Measurements from ENCODE around the gene AFMID. TPM values are rescaled to one million over a fixed set of nuclear protein-coding genes. Genes with fewer than 3 reads are reported as not detected.

AFMID gene
- total RNA-seq, 1 experiment from 2014 or later = 65.8 TPM

DNA sequence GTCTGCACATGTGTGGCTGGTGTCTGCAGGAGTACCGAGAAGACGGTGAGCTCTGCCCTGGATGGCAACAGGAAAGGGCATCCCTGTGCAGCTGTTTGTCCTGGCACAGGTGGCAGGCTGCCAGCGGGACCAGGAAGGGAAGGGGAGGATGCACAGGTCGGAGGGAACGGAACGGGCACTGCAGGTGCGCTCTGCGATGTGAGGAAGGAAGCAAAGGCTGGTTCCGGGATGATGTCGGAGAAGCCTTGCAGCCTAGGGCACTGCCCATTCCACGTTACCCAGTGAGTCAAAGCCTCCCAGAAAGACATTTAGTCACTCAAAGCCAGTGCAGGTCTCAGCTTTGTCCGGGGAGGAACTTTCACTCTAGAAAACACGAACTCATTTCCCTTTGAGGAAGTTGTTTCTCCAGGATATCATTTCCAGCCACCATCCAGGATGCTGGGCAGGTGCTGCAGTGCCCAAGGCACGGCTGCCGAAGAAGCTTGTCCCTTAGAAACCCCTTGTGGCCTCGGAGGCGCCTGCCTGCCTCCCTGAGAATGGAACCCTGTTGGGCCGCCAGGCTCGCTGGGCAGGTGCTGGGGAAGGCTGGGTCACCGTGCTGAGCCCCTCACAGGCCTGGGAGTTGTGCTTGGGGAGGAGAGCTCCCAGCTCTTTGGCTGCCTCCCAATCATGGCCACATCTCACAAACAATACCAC is 39.7 kb downstream of the AFMID start:
- no peak overlapping the region for H3K4me2 ChIP-seq (ENCODE audit: low read length)
- H4K20me1 ChIP-seq (ENCODE audit: insufficient read depth) = no peaks in the 10 kb centered on the region
- ChIA-PET CTCF (interaction anchor here (0.9 kb wide), 1 partner anchor 24 kb away, joined by 3 read pairs; no protein-coding TSS in a partner anchor), RAD21 (ENCODE audit: low non-redundant PET in 1 of 2, low total read pairs in 2 of 2, uncharacterized antibody in 2 of 2, unreplicated experiment in 2 of 2) (interaction anchor here in 1 of 2 experiments (1.7 kb wide), 1 partner anchor 40 kb away, joined by 3 read pairs; the partner anchor contains the start of gene TK1), POLR2A (interaction anchor here (0.8 to 1.8 kb wide), 2 partner anchors 24 to 40 kb away, joined by 3 to 6 read pairs; partner anchors contain the start of genes AFMID and TK1)
- ATAC-seq = no peak
- intact Hi-C loops (cut with micrococcal nuclease) = no loop called here
- no peak for DNase-seq (ENCODE audit: low read depth, low spot score)
- peaks cover 3% of the 10 kb centered on the region; the same call in 1 of the 2 replicates for H3K79me2 ChIP-seq (ENCODE audit: insufficient read depth, low read length)
- H3K27me3 ChIP-seq (ENCODE audit: insufficient read depth, low read length) = no peaks in the 10 kb centered on the region
- no peak overlapping the region for H3K27ac ChIP-seq (ENCODE audit: low read depth, low read length)
- no TSS peak for BruUV-seq (replicated peaks)
- peaks cover 23 to 28% of the 10 kb centered on the region in 2 experiments for H3K36me3 ChIP-seq (ENCODE audit: control insufficient read depth in 1 of 2, insufficient read depth in 2 of 2, low read length in 2 of 2)
- no peaks in the 10 kb centered on the region for H3K4me1 ChIP-seq (ENCODE audit: control insufficient read depth in 1 of 2, insufficient read depth in 2 of 2, low read length in 2 of 2)
- no peak for TF ChIP-seq EZH2 (IDR thresholded peaks at IDR 0.05)
- no peak for TF ChIP-seq EZH2phosphoT487 (IDR thresholded peaks at IDR 0.05; ENCODE audit: borderline replicate concordance)
- no peak for TF ChIP-seq CBX3 (IDR thresholded peaks at IDR 0.05; ENCODE audit: low read depth)
- no peak for TF ChIP-seq SP1 (IDR thresholded peaks at IDR 0.05; ENCODE audit: low read depth)
- no peak for TF ChIP-seq YY1 (IDR thresholded peaks at IDR 0.05; ENCODE audit: extremely low read depth, insufficient replicate concordance, low read depth, low read length)
- TF ChIP-seq ZNF274 (IDR thresholded peaks at IDR 0.05; ENCODE audit: low read depth, low read length) = no peak
- no peak for TF ChIP-seq EGR1 (IDR thresholded peaks at IDR 0.05; ENCODE audit: low read depth)
- no peak for TF ChIP-seq ZFX (IDR thresholded peaks at IDR 0.05)
- H3K4me3 ChIP-seq (replicated peaks in 1 of 2; ENCODE audit: low read depth in 1 of 2, low read length in 2 of 2) = no peak overlapping the region
- H3K9me2 ChIP-seq (ENCODE audit: insufficient read depth) = no peaks in the 10 kb centered on the region
- no peak overlapping the region for H2AFZ ChIP-seq (ENCODE audit: low read depth, low read length, poor library complexity, severe bottlenecking)
- H3K9me3 ChIP-seq (ENCODE audit: control insufficient read depth in 1 of 2, insufficient read depth in 1 of 2, low read depth in 1 of 2, low read length in 2 of 2) = no peaks in the 10 kb centered on the region
- no peak overlapping the region for H3K9ac ChIP-seq (ENCODE audit: low read length)

DNA sequence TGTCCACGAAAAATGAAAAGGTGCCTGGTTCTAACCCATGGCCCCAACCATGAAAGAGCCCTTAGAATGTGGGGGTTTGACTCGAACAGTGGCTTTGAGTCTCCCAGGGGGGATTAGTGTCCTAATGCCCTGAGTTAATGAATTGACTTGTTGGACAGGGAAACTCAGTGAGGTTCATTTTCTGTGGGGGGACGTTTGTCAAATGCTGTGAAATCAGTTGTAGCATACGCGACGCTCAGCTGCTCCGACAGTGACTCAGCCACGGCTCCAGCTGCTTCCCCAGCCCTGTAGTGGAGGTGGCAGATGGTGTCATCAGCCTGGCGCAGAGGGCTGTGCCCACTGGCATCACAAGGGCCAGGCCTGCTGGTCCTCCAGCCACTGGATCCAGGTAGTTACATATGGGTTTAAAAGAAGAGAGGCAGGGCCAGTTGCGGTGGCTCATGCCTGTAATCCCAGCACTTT is 40.3 kb downstream of the AFMID start:
- H3K9ac ChIP-seq (ENCODE audit: low read length) = no peak overlapping the region
- POLR2A ChIA-PET = interaction anchor here (1.8 kb wide), 1 partner anchor 24 kb away, joined by 6 read pairs; no protein-coding TSS in a partner anchor
- no peak overlapping the region for H2AFZ ChIP-seq (ENCODE audit: low read depth, low read length, poor library complexity, severe bottlenecking)
- H3K9me3 ChIP-seq (ENCODE audit: control insufficient read depth in 1 of 2, insufficient read depth in 1 of 2, low read depth in 1 of 2, low read length in 2 of 2) = no peaks in the 10 kb centered on the region
- no peaks in the 10 kb centered on the region for H3K27me3 ChIP-seq (ENCODE audit: insufficient read depth, low read length)
- H3K36me3 ChIP-seq (ENCODE audit: control insufficient read depth in 1 of 2, insufficient read depth in 2 of 2, low read length in 2 of 2) = peaks cover 23 to 25% of the 10 kb centered on the region in 2 experiments
- no TSS peak for BruUV-seq (replicated peaks)
- no peak overlapping the region for H3K4me2 ChIP-seq (ENCODE audit: low read length)
- no peak for ATAC-seq
- RAD21 ChIA-PET (ENCODE audit: low non-redundant PET in 1 of 2, low total read pairs in 2 of 2, uncharacterized antibody in 2 of 2, unreplicated experiment in 2 of 2) = no interaction called here
- no peak overlapping the region for H3K4me3 ChIP-seq (replicated peaks in 1 of 2; ENCODE audit: low read depth in 1 of 2, low read length in 2 of 2)
- H3K27ac ChIP-seq (ENCODE audit: low read depth, low read length) = no peak overlapping the region
- H4K20me1 ChIP-seq (ENCODE audit: insufficient read depth) = no peaks in the 10 kb centered on the region
- intact Hi-C loops (cut with micrococcal nuclease) = no loop called here
- CTCF ChIA-PET = no interaction called here
- DNase-seq (ENCODE audit: low read depth, low spot score) = no peak
- no peaks in the 10 kb centered on the region for H3K9me2 ChIP-seq (ENCODE audit: insufficient read depth)
- H3K79me2 ChIP-seq (ENCODE audit: insufficient read depth, low read length) = 0 out of 2 replicates have a peak, but pooled peaks cover 2% of the 10 kb centered on the region
- H3K4me1 ChIP-seq (ENCODE audit: control insufficient read depth in 1 of 2, insufficient read depth in 2 of 2, low read length in 2 of 2) = no peaks in the 10 kb centered on the region
- TF ChIP-seq, protein P1, sequence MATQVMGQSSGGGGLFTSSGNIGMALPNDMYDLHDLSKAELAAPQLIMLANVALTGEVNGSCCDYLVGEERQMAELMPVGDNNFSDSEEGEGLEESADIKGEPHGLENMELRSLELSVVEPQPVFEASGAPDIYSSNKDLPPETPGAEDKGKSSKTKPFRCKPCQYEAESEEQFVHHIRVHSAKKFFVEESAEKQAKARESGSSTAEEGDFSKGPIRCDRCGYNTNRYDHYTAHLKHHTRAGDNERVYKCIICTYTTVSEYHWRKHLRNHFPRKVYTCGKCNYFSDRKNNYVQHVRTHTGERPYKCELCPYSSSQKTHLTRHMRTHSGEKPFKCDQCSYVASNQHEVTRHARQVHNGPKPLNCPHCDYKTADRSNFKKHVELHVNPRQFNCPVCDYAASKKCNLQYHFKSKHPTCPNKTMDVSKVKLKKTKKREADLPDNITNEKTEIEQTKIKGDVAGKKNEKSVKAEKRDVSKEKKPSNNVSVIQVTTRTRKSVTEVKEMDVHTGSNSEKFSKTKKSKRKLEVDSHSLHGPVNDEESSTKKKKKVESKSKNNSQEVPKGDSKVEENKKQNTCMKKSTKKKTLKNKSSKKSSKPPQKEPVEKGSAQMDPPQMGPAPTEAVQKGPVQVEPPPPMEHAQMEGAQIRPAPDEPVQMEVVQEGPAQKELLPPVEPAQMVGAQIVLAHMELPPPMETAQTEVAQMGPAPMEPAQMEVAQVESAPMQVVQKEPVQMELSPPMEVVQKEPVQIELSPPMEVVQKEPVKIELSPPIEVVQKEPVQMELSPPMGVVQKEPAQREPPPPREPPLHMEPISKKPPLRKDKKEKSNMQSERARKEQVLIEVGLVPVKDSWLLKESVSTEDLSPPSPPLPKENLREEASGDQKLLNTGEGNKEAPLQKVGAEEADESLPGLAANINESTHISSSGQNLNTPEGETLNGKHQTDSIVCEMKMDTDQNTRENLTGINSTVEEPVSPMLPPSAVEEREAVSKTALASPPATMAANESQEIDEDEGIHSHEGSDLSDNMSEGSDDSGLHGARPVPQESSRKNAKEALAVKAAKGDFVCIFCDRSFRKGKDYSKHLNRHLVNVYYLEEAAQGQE (IDR thresholded peaks at IDR 0.05; ENCODE audit: low read depth) = no peak
- TF ChIP-seq YY1 (IDR thresholded peaks at IDR 0.05; ENCODE audit: extremely low read depth, insufficient replicate concordance, low read depth, low read length) (no peak), ZFX (IDR thresholded peaks at IDR 0.05) (no peak), SRF (IDR thresholded peaks at IDR 0.05; ENCODE audit: low read depth) (no peak), ELF1 (IDR thresholded peaks at IDR 0.05; ENCODE audit: borderline replicate concordance, low read depth) (no peak), EGR1 (IDR thresholded peaks at IDR 0.05; ENCODE audit: low read depth) (no peak), EZH2phosphoT487 (IDR thresholded peaks at IDR 0.05; ENCODE audit: borderline replicate concordance) (no peak)
- TF ChIP-seq, protein P2, sequence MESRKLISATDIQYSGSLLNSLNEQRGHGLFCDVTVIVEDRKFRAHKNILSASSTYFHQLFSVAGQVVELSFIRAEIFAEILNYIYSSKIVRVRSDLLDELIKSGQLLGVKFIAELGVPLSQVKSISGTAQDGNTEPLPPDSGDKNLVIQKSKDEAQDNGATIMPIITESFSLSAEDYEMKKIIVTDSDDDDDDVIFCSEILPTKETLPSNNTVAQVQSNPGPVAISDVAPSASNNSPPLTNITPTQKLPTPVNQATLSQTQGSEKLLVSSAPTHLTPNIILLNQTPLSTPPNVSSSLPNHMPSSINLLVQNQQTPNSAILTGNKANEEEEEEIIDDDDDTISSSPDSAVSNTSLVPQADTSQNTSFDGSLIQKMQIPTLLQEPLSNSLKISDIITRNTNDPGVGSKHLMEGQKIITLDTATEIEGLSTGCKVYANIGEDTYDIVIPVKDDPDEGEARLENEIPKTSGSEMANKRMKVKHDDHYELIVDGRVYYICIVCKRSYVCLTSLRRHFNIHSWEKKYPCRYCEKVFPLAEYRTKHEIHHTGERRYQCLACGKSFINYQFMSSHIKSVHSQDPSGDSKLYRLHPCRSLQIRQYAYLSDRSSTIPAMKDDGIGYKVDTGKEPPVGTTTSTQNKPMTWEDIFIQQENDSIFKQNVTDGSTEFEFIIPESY (IDR thresholded peaks at IDR 0.05; ENCODE audit: extremely low read depth, insufficient replicate concordance, low read length) = no peak
